ENCODE measurements around the gene NR1H4.
"Not testable (repeated sequence)": the region's sequence is repeated elsewhere in the genome, so short reads cannot be mapped to it uniquely, and the experiment has no call there.

NR1H4 gene

GRCh38 chr12:100473716-100474150 lies at the start of gene NR1H4:
Gene NR1H4, plus strand, starts transcription at chr12:100473866. Its CDS starts 19,458 bp downstream, at chr12:100493324.
- no peak for DNase-seq

GRCh38 chr12:100426145-100426544 lies 47.5 kb upstream of the NR1H4 start:
- DNase-seq: no peak

- DNase-seq: no peak
Measured at GRCh38 chr12:100427078-100427477, 46.6 kb upstream of the NR1H4 start.

- not testable (repeated sequence) for DNase-seq
Measured at GRCh38 chr12:100430251-100430650, 43.4 kb upstream of the NR1H4 start.

- DNase-seq: no peak
Measured at GRCh38 chr12:100433701-100434100, 40.0 kb upstream of the NR1H4 start.

GRCh38 chr12:100434177-100434576 lies 39.5 kb upstream of the NR1H4 start:
- DNase-seq: no peak

GRCh38 chr12:100435957-100436356 lies 37.7 kb upstream of the NR1H4 start:
- no peak for DNase-seq

- DNase-seq: no peak
Measured at GRCh38 chr12:100437038-100437841, 36.4 kb upstream of the NR1H4 start.

GRCh38 chr12:100439797-100440196 lies 33.9 kb upstream of the NR1H4 start:
- no peak for DNase-seq

GRCh38 chr12:100442403-100442802 lies 31.3 kb upstream of the NR1H4 start:
- DNase-seq: no peak

- no peak for DNase-seq
Measured at GRCh38 chr12:100443434-100443833, 30.2 kb upstream of the NR1H4 start.

- no peak for DNase-seq
Measured at GRCh38 chr12:100445081-100445481, 28.6 kb upstream of the NR1H4 start.

- DNase-seq: peak in 4 of 58 donors; percentile 1 to 8 (median 4)
Measured at GRCh38 chr12:100447381-100447780, 26.3 kb upstream of the NR1H4 start.

- DNase-seq: no peak
Measured at GRCh38 chr12:100448656-100449055, 25.0 kb upstream of the NR1H4 start.

GRCh38 chr12:100450735-100451134 lies 22.9 kb upstream of the NR1H4 start:
- DNase-seq: no peak

GRCh38 chr12:100453951-100454350 lies 19.7 kb upstream of the NR1H4 start:
- DNase-seq: peak in 1 of 58 donors; percentile 3

GRCh38 chr12:100455896-100456295 lies 17.8 kb upstream of the NR1H4 start:
- DNase-seq: no peak

- DNase-seq: no peak
Measured at GRCh38 chr12:100458191-100458590, 15.5 kb upstream of the NR1H4 start.

GRCh38 chr12:100460702-100461101 lies 13.0 kb upstream of the NR1H4 start:
- DNase-seq: no peak

GRCh38 chr12:100461330-100461973 lies 12.2 kb upstream of the NR1H4 start:
- DNase-seq: no peak

- no peak for DNase-seq
Measured at GRCh38 chr12:100463661-100464060, 10.0 kb upstream of the NR1H4 start.

- no peak for DNase-seq
Measured at GRCh38 chr12:100464529-100464928, 9.1 kb upstream of the NR1H4 start.

- DNase-seq: no peak
Measured at GRCh38 chr12:100468126-100468525, 5.5 kb upstream of the NR1H4 start.

All from anterior cingulate cortex (tissue), 58 donors.